Measurements from ENCODE around the gene MYO5A. TPM values are rescaled to one million over a fixed set of nuclear protein-coding genes. Genes with fewer than 3 reads are reported as not detected.
"Not testable (repeated sequence)": the region's sequence is repeated elsewhere in the genome, so short reads cannot be mapped to it uniquely, and the experiment has no call there.

Gene MYO5A
- total and polyA plus RNA-seq, 3 experiments from 2014 or later: 15.8 to 37.3 (median 31.0) TPM

- Histone ChIP-seq H3K27me3 (ENCODE audit: insufficient read depth, low read length, poor library complexity, severe bottlenecking) (no peaks in the 10 kb centered on the region), H3K4me3 (ENCODE audit: low read length) (no peak overlapping the region), H3K36me3 (ENCODE audit: insufficient read depth, low read length) (no peaks in the 10 kb centered on the region), H3K4me1 (ENCODE audit: insufficient read depth, low read length) (no peaks in the 10 kb centered on the region), H3K27ac (ENCODE audit: low read depth, low read length) (no peak overlapping the region), H3K9me3 (ENCODE audit: low read length) (no peaks in the 10 kb centered on the region)
- POLR2A ChIA-PET: no interaction called here
- DNase-seq: no peak
- peaks cover 0 to 1% of the 10 kb centered on the region in 2 donors for H3K27me3 Mint-ChIP-seq
- no peaks in the 10 kb centered on the region for H3K9me3 Mint-ChIP-seq
- H3K27ac Mint-ChIP-seq: no peak overlapping the region
- CTCF ChIA-PET: interaction anchor here (0.8 kb wide), 1 partner anchor 9 kb away, joined by 3 read pairs; no protein-coding TSS in a partner anchor
- H3K4me3 Mint-ChIP-seq: no peak overlapping the region
- peaks cover 10 to 41% (median 13%) of the 10 kb centered on the region in 3 donors for H3K36me3 Mint-ChIP-seq
- peaks cover 0 to 13% (median 3%) of the 10 kb centered on the region in 3 donors for H3K4me1 Mint-ChIP-seq
Observed at GRCh38 chr15:52421029-52421428, 107.7 kb downstream of the MYO5A start.

- no peak for DNase-seq
- Histone ChIP-seq H3K9me3 (ENCODE audit: low read length) (no peaks in the 10 kb centered on the region), H3K27ac (ENCODE audit: low read depth, low read length) (no peak overlapping the region), H3K4me3 (ENCODE audit: low read length) (no peak overlapping the region), H3K27me3 (ENCODE audit: insufficient read depth, low read length, poor library complexity, severe bottlenecking) (no peaks in the 10 kb centered on the region), H3K36me3 (ENCODE audit: insufficient read depth, low read length) (no peaks in the 10 kb centered on the region), H3K4me1 (ENCODE audit: insufficient read depth, low read length) (no peaks in the 10 kb centered on the region)
- peak overlapping the region in 1 of 8 donors; percentile 37 for H3K27ac Mint-ChIP-seq
- no peaks in the 10 kb centered on the region for H3K9me3 Mint-ChIP-seq
- H3K4me1 Mint-ChIP-seq: peaks cover 0 to 13% (median 3%) of the 10 kb centered on the region in 3 donors
- ChIA-PET POLR2A (no interaction called here), CTCF (no interaction called here)
- H3K4me3 Mint-ChIP-seq: no peak overlapping the region
- H3K36me3 Mint-ChIP-seq: peaks cover 6 to 43% (median 17%) of the 10 kb centered on the region in 3 donors
- peaks cover 0 to 1% of the 10 kb centered on the region in 2 donors for H3K27me3 Mint-ChIP-seq
Observed at GRCh38 chr15:52419494-52419893, 109.2 kb downstream of the MYO5A start.

GRCh38 chr15:52417957-52418356 is 110.7 kb downstream of the MYO5A start:
- Histone ChIP-seq H3K4me1 (ENCODE audit: insufficient read depth, low read length) (no peaks in the 10 kb centered on the region), H3K27me3 (ENCODE audit: insufficient read depth, low read length, poor library complexity, severe bottlenecking) (no peaks in the 10 kb centered on the region), H3K9me3 (ENCODE audit: low read length) (no peaks in the 10 kb centered on the region), H3K27ac (ENCODE audit: low read depth, low read length) (no peak overlapping the region), H3K36me3 (ENCODE audit: insufficient read depth, low read length) (no peaks in the 10 kb centered on the region), H3K4me3 (ENCODE audit: low read length) (no peak overlapping the region)
- no peak overlapping the region for H3K4me3 Mint-ChIP-seq
- H3K9me3 Mint-ChIP-seq: no peaks in the 10 kb centered on the region
- ChIA-PET POLR2A (no interaction called here), CTCF (interaction anchor here (1.3 kb wide), 1 partner anchor 110 kb away, joined by 3 read pairs; no protein-coding TSS in a partner anchor)
- peak overlapping the region in 3 of 8 donors; percentile 0 to 85 (median 47) for H3K27ac Mint-ChIP-seq
- peaks cover 0 to 1% of the 10 kb centered on the region in 2 donors for H3K27me3 Mint-ChIP-seq
- no peak for DNase-seq
- H3K36me3 Mint-ChIP-seq: peaks cover 6 to 49% (median 22%) of the 10 kb centered on the region in 3 donors
- peaks cover 0 to 13% (median 3%) of the 10 kb centered on the region in 3 donors for H3K4me1 Mint-ChIP-seq

DNA sequence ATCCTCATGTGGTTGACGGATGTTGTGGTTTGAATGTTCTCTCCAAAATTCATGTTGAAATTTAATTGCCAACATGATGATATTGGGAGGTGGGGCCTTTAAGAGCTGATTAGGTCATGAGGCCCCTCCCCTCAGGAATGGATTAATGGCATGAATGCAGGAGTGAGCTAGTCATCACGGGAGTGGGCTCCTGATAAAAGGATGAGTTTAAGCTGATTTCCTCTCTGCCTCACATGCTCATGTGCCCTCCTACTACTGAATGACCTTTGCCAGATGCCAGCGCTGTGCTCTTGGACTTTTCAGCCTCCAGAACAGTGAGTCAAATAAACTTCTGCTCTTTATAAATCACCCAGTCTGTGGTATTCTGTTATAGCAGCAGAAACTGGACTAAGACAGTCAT is 111.2 kb downstream of the MYO5A start:
- ChIA-PET POLR2A (no interaction called here), CTCF (interaction anchor here (1.3 kb wide), 1 partner anchor 110 kb away, joined by 3 read pairs; no protein-coding TSS in a partner anchor)
- Histone ChIP-seq H3K27me3 (ENCODE audit: insufficient read depth, low read length, poor library complexity, severe bottlenecking) (no peaks in the 10 kb centered on the region), H3K27ac (ENCODE audit: low read depth, low read length) (no peak overlapping the region), H3K4me1 (ENCODE audit: insufficient read depth, low read length) (no peaks in the 10 kb centered on the region), H3K9me3 (ENCODE audit: low read length) (no peaks in the 10 kb centered on the region), H3K4me3 (ENCODE audit: low read length) (no peak overlapping the region), H3K36me3 (ENCODE audit: insufficient read depth, low read length) (no peaks in the 10 kb centered on the region)
- H3K9me3 Mint-ChIP-seq: no peaks in the 10 kb centered on the region
- no peak for DNase-seq
- no peak overlapping the region for H3K27ac Mint-ChIP-seq
- peaks cover 0 to 1% of the 10 kb centered on the region in 2 donors for H3K27me3 Mint-ChIP-seq
- H3K36me3 Mint-ChIP-seq: peaks cover 6 to 51% (median 22%) of the 10 kb centered on the region in 3 donors
- peaks cover 0 to 13% (median 3%) of the 10 kb centered on the region in 3 donors for H3K4me1 Mint-ChIP-seq
- no peak overlapping the region for H3K4me3 Mint-ChIP-seq

DNA sequence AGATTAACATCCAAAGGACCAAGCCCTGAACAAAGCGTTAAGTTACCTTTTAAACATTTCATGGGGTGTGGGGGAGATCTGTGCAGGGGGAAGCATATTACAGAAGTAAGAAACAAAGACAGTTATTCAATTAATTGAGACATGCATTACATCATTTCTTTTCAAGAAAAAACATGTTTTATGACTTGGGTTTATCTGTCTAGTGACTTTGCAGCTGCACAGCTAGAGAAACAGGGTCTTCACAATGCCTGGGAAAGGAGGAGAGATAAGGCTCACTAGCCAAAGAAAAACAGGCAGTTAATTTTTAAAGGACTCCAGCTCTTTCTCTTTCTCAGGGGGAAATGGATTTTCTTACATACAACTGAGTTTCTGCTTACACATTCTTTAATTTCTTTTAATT is 112.1 kb downstream of the MYO5A start:
- H3K9me3 Mint-ChIP-seq; H3K4me1 Mint-ChIP-seq; POLR2A ChIA-PET; H3K27me3 Mint-ChIP-seq; H3K27ac ChIP-seq (ENCODE audit: low read depth, low read length); DNase-seq; H3K27me3 ChIP-seq (ENCODE audit: insufficient read depth, low read length, poor library complexity, severe bottlenecking); H3K4me3 Mint-ChIP-seq; H3K4me1 ChIP-seq (ENCODE audit: insufficient read depth, low read length); H3K9me3 ChIP-seq (ENCODE audit: low read length); H3K4me3 ChIP-seq (ENCODE audit: low read length); H3K36me3 ChIP-seq (ENCODE audit: insufficient read depth, low read length): not testable (repeated sequence)
- H3K36me3 Mint-ChIP-seq: peaks cover 6 to 48% (median 20%) of the 10 kb centered on the region in 3 donors
- CTCF ChIA-PET: interaction anchor here (1.3 kb wide), 1 partner anchor 111 kb away, joined by 3 read pairs; no protein-coding TSS in a partner anchor
- peak overlapping the region in 2 of 8 donors; percentile 25 to 56 for H3K27ac Mint-ChIP-seq

GRCh38 chr15:52415628-52416027 is 113.1 kb downstream of the MYO5A start:
- POLR2A ChIA-PET: no interaction called here
- H3K9me3 ChIP-seq (ENCODE audit: low read length): no peaks in the 10 kb centered on the region

DNA sequence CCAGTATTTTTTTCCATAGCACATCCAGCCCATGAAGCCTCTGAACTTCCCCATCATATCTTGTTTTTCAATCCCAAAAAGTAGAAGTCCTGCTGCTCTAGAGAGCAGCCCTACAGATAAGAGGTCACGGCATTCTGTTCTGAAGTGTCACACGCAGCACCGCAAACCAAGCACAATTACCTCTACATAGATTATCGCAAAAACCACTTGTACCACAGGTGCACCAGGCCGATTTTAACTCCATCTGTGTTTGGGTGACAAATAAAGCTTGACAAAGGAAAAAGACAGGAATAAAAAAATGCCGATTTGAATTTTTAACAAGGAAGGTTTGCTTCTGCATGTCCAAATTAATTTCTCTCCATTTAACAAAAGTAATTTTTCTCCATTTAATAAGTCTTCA is 113.7 kb downstream of the MYO5A start:
- Histone ChIP-seq H3K4me1 (ENCODE audit: insufficient read depth, low read length) (no peaks in the 10 kb centered on the region), H3K27ac (ENCODE audit: low read depth, low read length) (no peak overlapping the region), H3K36me3 (ENCODE audit: insufficient read depth, low read length) (no peaks in the 10 kb centered on the region), H3K27me3 (ENCODE audit: insufficient read depth, low read length, poor library complexity, severe bottlenecking) (no peaks in the 10 kb centered on the region), H3K9me3 (ENCODE audit: low read length) (no peaks in the 10 kb centered on the region), H3K4me3 (ENCODE audit: low read length) (no peak overlapping the region)
- ChIA-PET CTCF (no interaction called here), POLR2A (no interaction called here)
- DNase-seq: no peak
- Mint-ChIP-seq H3K9me3 (no peaks in the 10 kb centered on the region), H3K4me3 (no peak overlapping the region), H3K36me3 (peaks cover 6 to 53% (median 19%) of the 10 kb centered on the region in 3 donors), H3K27me3 (peaks cover 0 to 1% of the 10 kb centered on the region in 2 donors), H3K27ac (peak overlapping the region in 1 of 8 donors; percentile 5), H3K4me1 (peaks cover 0 to 5% (median 0%) of the 10 kb centered on the region in 3 donors)

More at GRCh38 chr15:52415628-52416027, 113.1 kb downstream of the MYO5A start:
- Mint-ChIP-seq H3K4me1 (peaks cover 0 to 8% (median 0%) of the 10 kb centered on the region in 3 donors), H3K27ac (peak overlapping the region in 1 of 8 donors; percentile 29), H3K9me3 (no peaks in the 10 kb centered on the region), H3K4me3 (no peak overlapping the region), H3K27me3 (peaks cover 0 to 1% of the 10 kb centered on the region in 2 donors), H3K36me3 (peaks cover 6 to 49% (median 19%) of the 10 kb centered on the region in 3 donors)
- DNase-seq: no peak
- Histone ChIP-seq H3K4me1 (ENCODE audit: insufficient read depth, low read length) (no peaks in the 10 kb centered on the region), H3K4me3 (ENCODE audit: low read length) (no peak overlapping the region), H3K27me3 (ENCODE audit: insufficient read depth, low read length, poor library complexity, severe bottlenecking) (no peaks in the 10 kb centered on the region), H3K27ac (ENCODE audit: low read depth, low read length) (no peak overlapping the region), H3K36me3 (ENCODE audit: insufficient read depth, low read length) (no peaks in the 10 kb centered on the region)
- CTCF ChIA-PET: no interaction called here

GRCh38 chr15:52408823-52409222 is 119.9 kb downstream of the MYO5A start:
- H3K9me3 Mint-ChIP-seq: no peaks in the 10 kb centered on the region
- no peak overlapping the region for H3K4me3 Mint-ChIP-seq
- H3K4me1 Mint-ChIP-seq: no peaks in the 10 kb centered on the region
- CTCF ChIA-PET: no interaction called here
- DNase-seq: no peak
- no peaks in the 10 kb centered on the region for H3K27me3 Mint-ChIP-seq
- H3K27ac Mint-ChIP-seq: no peak overlapping the region
- no peak overlapping the region for H3K27ac ChIP-seq (ENCODE audit: low read depth, low read length)
- no peaks in the 10 kb centered on the region for H3K36me3 ChIP-seq (ENCODE audit: insufficient read depth, low read length)
- no peaks in the 10 kb centered on the region for H3K27me3 ChIP-seq (ENCODE audit: insufficient read depth, low read length, poor library complexity, severe bottlenecking)
- POLR2A ChIA-PET: no interaction called here
- H3K36me3 Mint-ChIP-seq: peaks cover 0 to 59% (median 16%) of the 10 kb centered on the region in 3 donors
- no peaks in the 10 kb centered on the region for H3K9me3 ChIP-seq (ENCODE audit: low read length)
- no peak overlapping the region for H3K4me3 ChIP-seq (ENCODE audit: low read length)
- H3K4me1 ChIP-seq (ENCODE audit: insufficient read depth, low read length): no peaks in the 10 kb centered on the region
